B cell (primary cell): Measurements from ENCODE around the gene GTPBP3. TPM values are rescaled to one million over a fixed set of nuclear protein-coding genes. Genes with fewer than 3 reads are reported as not detected.

Experiments
- ATAC-seq: fragments of 200-7000 bp; cut with Tn5 transposase; one replicate; pipeline ENCODE4 v1.10.0; 2021; ENCODE audit warnings: low read depth, mild to moderate bottlenecking, moderate number of reproducible peaks, moderate library complexity
- CTCF ChIA-PET: fragments of 350-600 bp; sonication (Branson Sonifier 250); formaldehyde crosslinking; loops from one replicate; lab custom pipeline; 2021; ENCODE audit warnings: antibody characterized with exemption, inconsistent platforms; lab: Charles Lee
- POLR2A ChIA-PET: fragments of 350-600 bp; sonication (Branson Sonifier 250); formaldehyde crosslinking; loops from one replicate; lab custom pipeline; 2021; ENCODE audit warnings: antibody characterized with exemption; lab: Charles Lee
- DNase-seq: peaks from one replicate; pipeline ENCODE4 v3.0.0; 2013
- H2AFZ ChIP-seq: 2 replicates; pipeline ENCODE4 v1.6.1; 2012; ENCODE audit warnings: mild to moderate bottlenecking, low read depth, low read length; ENCODE audit not compliant: insufficient read depth, poor library complexity, severe bottlenecking
- H3K27ac ChIP-seq, 2 donors: 1 replicate in 1 of 2; 2 replicates in 1 of 2; pipeline ENCODE4 v1.5.1; 2012 to 2013; ENCODE audit warnings: low read length in 2 of 2, mild to moderate bottlenecking in 2 of 2, moderate library complexity in 1 of 2
- H3K27me3 ChIP-seq, 4 experiments: fragments of 200-600 bp in 1 of 4; sonication (generic) in 1 of 4; replicated peaks in 1 of 4; 1 replicate in 2 of 4; 2 replicates in 2 of 4; pipeline versions ENCODE4 v1.6.1 to v1.7.0; 2013 to 2016; ENCODE audit warnings: low read length in 3 of 4, mild to moderate bottlenecking in 2 of 4, mixed read lengths in 1 of 4, moderate library complexity in 1 of 4; ENCODE audit not compliant: insufficient read depth in 4 of 4, control insufficient read depth in 3 of 4; ENCODE audit errors: control extremely low read depth in 1 of 4
- H3K36me3 ChIP-seq, 2 experiments: replicated peaks in 1 of 2; 1 replicate in 1 of 2; 2 replicates in 1 of 2; pipeline versions ENCODE4 v1.6.1 to v1.7.1; 2013; ENCODE audit warnings: low read length in 1 of 2; ENCODE audit not compliant: insufficient read depth in 2 of 2, control insufficient read depth in 1 of 2; ENCODE audit errors: control extremely low read depth in 1 of 2, extremely low read depth in 1 of 2
- H3K4me1 ChIP-seq, 2 donors: fragments of 200-600 bp in 1 of 2; sonication (generic) in 1 of 2; 1 replicate in 1 of 2; 2 replicates in 1 of 2; pipeline versions ENCODE4 v1.5.1 to v1.6.1; 2013 to 2017; ENCODE audit warnings: low read length in 2 of 2; ENCODE audit not compliant: control insufficient read depth in 2 of 2, insufficient read depth in 2 of 2
- H3K4me2 ChIP-seq: replicated peaks from 2 replicates; pipeline ENCODE3; 2012; ENCODE audit warnings: mild to moderate bottlenecking, low read depth, low read length; ENCODE audit not compliant: poor library complexity, severe bottlenecking
- H3K4me3 ChIP-seq, 5 experiments: fragments of 200-600 bp in 1 of 5; sonication (generic) in 1 of 5; 1 replicate in 3 of 5; 2 replicates in 2 of 5; pipeline versions ENCODE4 v1.5.1 to v1.7.0; 2011 to 2016; ENCODE audit warnings: low read length in 4 of 5, mild to moderate bottlenecking in 4 of 5, low read depth in 2 of 5, control low read depth in 1 of 5, moderate library complexity in 1 of 5; ENCODE audit not compliant: insufficient read depth in 1 of 5; ENCODE audit errors: control extremely low read depth in 1 of 5, extremely low read depth in 1 of 5
- H3K79me2 ChIP-seq: fragments of 200-600 bp; sonication (generic); one replicate; pipeline ENCODE4 v1.6.0; 2016; ENCODE audit warnings: low read length; ENCODE audit not compliant: control insufficient read depth, insufficient read depth
- H3K9ac ChIP-seq: fragments of 200-600 bp; sonication (generic); 2 replicates; pipeline ENCODE4 v1.6.1; 2017; ENCODE audit warnings: mild to moderate bottlenecking, low read length, moderate library complexity
- H3K9me3 ChIP-seq, 3 donors: one replicate each; pipeline versions ENCODE4 v1.6.1 to v1.7.1; 2013; ENCODE audit warnings: low read length in 2 of 3; ENCODE audit not compliant: control insufficient read depth in 2 of 3, insufficient read depth in 1 of 3; ENCODE audit errors: control extremely low read depth in 1 of 3
- H4K20me1 ChIP-seq: 2 replicates; pipeline ENCODE4 v1.6.0; 2012; ENCODE audit warnings: mild to moderate bottlenecking, low read length; ENCODE audit not compliant: insufficient read depth, control insufficient read depth, poor library complexity, severe bottlenecking
- H3K27ac Mint-ChIP-seq: one replicate; pipeline ENCODE4 v1.8.0; 2021; ENCODE audit warnings: mixed read lengths
- H3K27me3 Mint-ChIP-seq: one replicate; pipeline ENCODE4 v1.8.0; 2021; ENCODE audit warnings: mixed read lengths
- H3K4me1 Mint-ChIP-seq: one replicate; pipeline ENCODE4 v1.8.0; 2021; ENCODE audit warnings: mixed read lengths
- H3K4me3 Mint-ChIP-seq: one replicate; pipeline ENCODE4 v1.8.0; 2021; ENCODE audit warnings: mixed read lengths
- H3K9me3 Mint-ChIP-seq: one replicate; pipeline ENCODE4 v1.8.0; 2022; ENCODE audit warnings: mixed read lengths; ENCODE audit not compliant: insufficient read depth
- CTCF ChIP-seq: fragments of 200-600 bp; IDR thresholded peaks from one replicate; pipeline ENCODE4 v1.8.0; 2022; ENCODE audit warnings: antibody characterized with exemption, mild to moderate bottlenecking
- EZH2 ChIP-seq: IDR thresholded peaks from 2 replicates; pipeline ENCODE4 v1.6.1; 2012; ENCODE audit warnings: borderline replicate concordance, low read depth, mild to moderate bottlenecking, moderate library complexity, low read length; ENCODE audit not compliant: insufficient read depth, poor library complexity, severe bottlenecking
- WGBS: methylation state at CpG from one replicate; pipeline ENCODE4 v1.1.5; 2013; ENCODE audit warnings: missing lambda C conversion rate; ENCODE audit not compliant: insufficient coverage; 5-methylcytosine and 5-hydroxymethylcytosine counted together
- intact Hi-C: fragments of 100-400 bp; cut with micrococcal nuclease; formaldehyde crosslinking; loops from one replicate; pipeline ENCODE4 v1.10.0; 2022
- polyA plus RNA-seq: library from polyadenylated mRNA; depleted of rRNA; stranded (reverse); fragments of >200 nt; gene quantifications from 2 replicates; pipeline ENCODE4 v1.2.3, GENCODE V29; 2012
- total RNA-seq, 2 donors: library from RNA; stranded (reverse); fragments of 120-200 nt in 1 of 2; gene quantifications; 1 replicate in 1 of 2; 2 replicates in 1 of 2; pipeline versions ENCODE4 v1.2.3 to v1.2.4, GENCODE V29; 2013 to 2022

The GTPBP3 gene
- total and polyA plus RNA-seq, 2 donors (not counting 1 experiment from before 2014, with no cell fraction given): 41.6 to 44.9 TPM

GRCh38 chr19:17325881-17326594, 11.3 kb upstream of the GTPBP3 start:
- intact Hi-C loops: no loop called here
- no peak overlapping the region for H3K27ac Mint-ChIP-seq
- 97% methylated on average over 12 of the region's 17 CpGs for WGBS
- CTCF ChIA-PET: no interaction called here
- Histone ChIP-seq H2AFZ (no peak overlapping the region), H3K27ac (no peak overlapping the region), H3K27me3 (peaks cover 0 to 14% (median 1%) of the 10 kb centered on the region in 4 experiments), H3K36me3 (no peaks in the 10 kb centered on the region), H3K9ac (no peak overlapping the region), H3K79me2 (no peaks in the 10 kb centered on the region), H3K4me2 (no peak overlapping the region), H3K4me1 (peaks cover 13 to 17% of the 10 kb centered on the region in 2 donors), H3K4me3 (no peak overlapping the region), H3K9me3 (no peaks in the 10 kb centered on the region), H4K20me1 (peaks cover 8% of the 10 kb centered on the region)
- H3K4me3 Mint-ChIP-seq: no peak overlapping the region
- peaks cover 6% of the 10 kb centered on the region for H3K27me3 Mint-ChIP-seq
- DNase-seq (no peak), ATAC-seq (no peak)
- no peaks in the 10 kb centered on the region for H3K9me3 Mint-ChIP-seq
- POLR2A ChIA-PET: no interaction called here
- TF ChIP-seq CTCF: no peak
- no peak for TF ChIP-seq EZH2
- H3K4me1 Mint-ChIP-seq: peaks cover 13% of the 10 kb centered on the region

GRCh38 chr19:17326595-17326966, 10.8 kb upstream of the GTPBP3 start:
- CTCF ChIA-PET: no interaction called here
- Mint-ChIP-seq H3K4me3 (no peak overlapping the region), H3K9me3 (no peaks in the 10 kb centered on the region), H3K27me3 (peaks cover 6% of the 10 kb centered on the region), H3K4me1 (peaks cover 13% of the 10 kb centered on the region), H3K27ac (no peak overlapping the region)
- ATAC-seq (no peak), DNase-seq (no peak)
- Histone ChIP-seq H3K4me3 (no peak overlapping the region), H3K79me2 (no peaks in the 10 kb centered on the region), H3K27me3 (peaks cover 0 to 19% (median 1%) of the 10 kb centered on the region in 4 experiments), H3K9me3 (no peaks in the 10 kb centered on the region), H3K4me1 (peaks cover 13 to 17% of the 10 kb centered on the region in 2 donors), H2AFZ (no peak overlapping the region), H3K9ac (no peak overlapping the region), H3K27ac (no peak overlapping the region), H3K4me2 (no peak overlapping the region), H3K36me3 (no peaks in the 10 kb centered on the region), H4K20me1 (peaks cover 8% of the 10 kb centered on the region)
- WGBS: 91% methylated on average over 8 of the region's 11 CpGs
- TF ChIP-seq CTCF: no peak
- no peak for TF ChIP-seq EZH2
- intact Hi-C loops: no loop called here
- POLR2A ChIA-PET: no interaction called here
